Natural killer cell (primary cell): ENCODE data around the gene OR1K1. TPM values are rescaled to one million over a fixed set of nuclear protein-coding genes. Genes with fewer than 3 reads are reported as not detected.

Source experiments
- ATAC-seq, 3 donors: fragments of 150-1000 bp in 2 of 3; fragments of 200-7000 bp in 1 of 3; cut with Tn5 transposase; 1 replicate in 1 of 3; 2 replicates in 2 of 3; pipeline ENCODE4 v1.10.0; 2021; ENCODE audit warnings: mild to moderate bottlenecking in 2 of 3, moderate library complexity in 2 of 3
- DNase-seq, 2 donors: peaks; one replicate each; pipeline versions ENCODE4 v3.0.0 to v3.0.0-alpha.2; 2013 to 2021; ENCODE audit warnings: mixed read lengths in 1 of 2
- H3K27ac ChIP-seq: one replicate; pipeline ENCODE4 v1.5.1; 2013; ENCODE audit warnings: mild to moderate bottlenecking, low read length
- H3K27me3 ChIP-seq: one replicate; pipeline ENCODE4 v1.6.1; 2013; ENCODE audit warnings: low read length; ENCODE audit not compliant: control insufficient read depth, insufficient read depth
- H3K36me3 ChIP-seq: one replicate; pipeline ENCODE4 v1.6.1; 2013; ENCODE audit warnings: low read length; ENCODE audit not compliant: control insufficient read depth, insufficient read depth
- H3K4me1 ChIP-seq: one replicate; pipeline ENCODE4 v1.6.1; 2013; ENCODE audit warnings: low read length; ENCODE audit not compliant: control insufficient read depth, insufficient read depth
- H3K4me3 ChIP-seq: one replicate; pipeline ENCODE4 v1.5.1; 2013; ENCODE audit warnings: low read length
- H3K9me3 ChIP-seq: one replicate; pipeline ENCODE4 v1.6.1; 2013; ENCODE audit warnings: low read length; ENCODE audit not compliant: control insufficient read depth, insufficient read depth
- H3K27ac Mint-ChIP-seq, 2 donors: one replicate each; pipeline ENCODE4 v1.8.0; 2022; ENCODE audit warnings: mild to moderate bottlenecking in 2 of 2, mixed read lengths in 2 of 2, moderate library complexity in 1 of 2
- H3K27me3 Mint-ChIP-seq, 2 donors: one replicate each; pipeline ENCODE4 v1.8.0; 2022; ENCODE audit warnings: low read depth in 2 of 2, mixed read lengths in 2 of 2
- H3K36me3 Mint-ChIP-seq: one replicate; pipeline ENCODE4 v1.8.0; 2022; ENCODE audit warnings: mixed read lengths
- H3K4me1 Mint-ChIP-seq, 2 donors: one replicate each; pipeline ENCODE4 v1.8.0; 2022; ENCODE audit warnings: mixed read lengths in 2 of 2
- H3K4me3 Mint-ChIP-seq: one replicate; pipeline ENCODE4 v1.8.0; 2022; ENCODE audit warnings: mild to moderate bottlenecking, moderate library complexity, mixed read lengths
- H3K9me3 Mint-ChIP-seq, 2 donors: one replicate each; pipeline ENCODE4 v1.8.0; 2022; ENCODE audit warnings: mixed read lengths in 2 of 2
- CTCF ChIP-seq: fragments of 200-600 bp; IDR thresholded peaks from one replicate; pipeline ENCODE4 v1.8.0; 2022; ENCODE audit warnings: antibody characterized with exemption
- WGBS: methylation state at CpG from one replicate; pipeline ENCODE4 v1.1.7; 2013; ENCODE audit warnings: missing lambda C conversion rate; ENCODE audit not compliant: insufficient coverage; 5-methylcytosine and 5-hydroxymethylcytosine counted together
- intact Hi-C: fragments of 100-400 bp; cut with micrococcal nuclease; formaldehyde crosslinking; loops from one replicate; pipeline ENCODE4 v1.14.2; 2022
- total RNA-seq, 4 donors: library from RNA; stranded (reverse); fragments of 120-200 nt in 1 of 4; gene quantifications; one replicate each; pipeline versions ENCODE4 v1.2.3 to v1.2.4, GENCODE V29; 2013 to 2022

The OR1K1 gene
- total RNA-seq, 3 donors from 2014 or later (not counting 1 experiment from before 2014, with no cell fraction given), result not detected

GRCh38 chr9:122841501-122841900 is 41.6 kb downstream of the OR1K1 start:
- Histone ChIP-seq H3K9me3 (no peaks in the 10 kb centered on the region), H3K36me3 (peaks cover 6% of the 10 kb centered on the region), H3K27me3 (no peaks in the 10 kb centered on the region), H3K4me1 (no peaks in the 10 kb centered on the region), H3K4me3 (no peak overlapping the region), H3K27ac (no peak overlapping the region)
- Mint-ChIP-seq H3K9me3 (no peaks in the 10 kb centered on the region), H3K36me3 (no peaks in the 10 kb centered on the region), H3K27me3 (no peaks in the 10 kb centered on the region), H3K27ac (no peak overlapping the region), H3K4me3 (no peak overlapping the region), H3K4me1 (no peaks in the 10 kb centered on the region)
- ATAC-seq (no peak), DNase-seq (no peak)
- 81% methylated on average over 3 of the region's 4 CpGs for WGBS
- no peak for TF ChIP-seq CTCF
- intact Hi-C loops, result no loop called here

- WGBS, result 78% methylated on average over 1 of the region's 1 CpG
- Mint-ChIP-seq H3K27ac (peak overlapping the region; percentile 50 to 54), H3K36me3 (no peaks in the 10 kb centered on the region), H3K4me3 (no peak overlapping the region), H3K9me3 (no peaks in the 10 kb centered on the region), H3K4me1 (no peaks in the 10 kb centered on the region), H3K27me3 (no peaks in the 10 kb centered on the region)
- Histone ChIP-seq H3K27ac (no peak overlapping the region), H3K4me3 (no peak overlapping the region), H3K4me1 (no peaks in the 10 kb centered on the region), H3K27me3 (no peaks in the 10 kb centered on the region), H3K36me3 (peaks cover 25% of the 10 kb centered on the region), H3K9me3 (no peaks in the 10 kb centered on the region)
- ATAC-seq (no peak), DNase-seq (no peak)
- no peak for TF ChIP-seq CTCF
- intact Hi-C loops, result no loop called here
These were observed 44.2 kb downstream of the OR1K1 start for GRCh38 chr9:122844137-122844536.

- no peaks in the 10 kb centered on the region for H3K27me3 ChIP-seq
- no peaks in the 10 kb centered on the region for H3K27me3 Mint-ChIP-seq
- H3K27ac Mint-ChIP-seq, result no peak overlapping the region
- no peak overlapping the region for H3K4me3 Mint-ChIP-seq
- WGBS, result 98% methylated on average over 2 of the region's 3 CpGs
- H3K9me3 Mint-ChIP-seq, result no peaks in the 10 kb centered on the region
- DNase-seq (no peak), ATAC-seq (no peak)
- no peaks in the 10 kb centered on the region for H3K4me1 ChIP-seq
- no peak overlapping the region for H3K4me3 ChIP-seq
- no peak for TF ChIP-seq CTCF
- intact Hi-C loops, result no loop called here
- H3K4me1 Mint-ChIP-seq, result no peaks in the 10 kb centered on the region
- peaks cover 31% of the 10 kb centered on the region for H3K36me3 ChIP-seq
- no peaks in the 10 kb centered on the region for H3K36me3 Mint-ChIP-seq
- no peaks in the 10 kb centered on the region for H3K9me3 ChIP-seq
- no peak overlapping the region for H3K27ac ChIP-seq
These were observed 45.2 kb downstream of the OR1K1 start for GRCh38 chr9:122845116-122845515.

- H3K4me3 Mint-ChIP-seq, result no peak overlapping the region
- Histone ChIP-seq H3K27me3 (no peaks in the 10 kb centered on the region), H3K27ac (no peak overlapping the region), H3K4me3 (no peak overlapping the region), H3K9me3 (no peaks in the 10 kb centered on the region), H3K4me1 (no peaks in the 10 kb centered on the region), H3K36me3 (peaks cover 41% of the 10 kb centered on the region)
- no peaks in the 10 kb centered on the region for H3K36me3 Mint-ChIP-seq
- intact Hi-C loops, result no loop called here
- ATAC-seq (no peak), DNase-seq (peak in 1 of 2 donors; percentile 52)
- H3K9me3 Mint-ChIP-seq, result no peaks in the 10 kb centered on the region
- H3K27me3 Mint-ChIP-seq, result no peaks in the 10 kb centered on the region
- H3K27ac Mint-ChIP-seq, result peak overlapping the region; percentile 53 to 56
- TF ChIP-seq CTCF, result no peak
- 68% methylated on average over 5 of the region's 5 CpGs for WGBS
- H3K4me1 Mint-ChIP-seq, result no peaks in the 10 kb centered on the region
These were observed 46.5 kb downstream of the OR1K1 start for GRCh38 chr9:122846371-122846940.
